SU-DHL-6 (cell line): ENCODE measurements around the gene PDE1A.

ENCODE experiments used
- CTCF ChIP-seq: fragments of 200-600 bp; sonication (generic); IDR thresholded peaks from one replicate; pipeline ENCODE4 v1.5.1; 2017; ENCODE audit warnings: antibody characterized with exemption, mild to moderate bottlenecking, low read length, moderate library complexity; ENCODE audit not compliant: insufficient read depth, poor library complexity, severe bottlenecking
- EZH2phosphoT487 ChIP-seq: fragments of 200-600 bp; sonication (generic), shearing (Covaris generic); conservative IDR thresholded peaks from 2 replicates; pipeline ENCODE4 v1.6.1; 2018; ENCODE audit warnings: mild to moderate bottlenecking, antibody characterized with exemption, low read length, moderate library complexity, mixed read lengths

- TF ChIP-seq CTCF (no peak), EZH2phosphoT487 (no peak)
Measured at GRCh38 chr2:182144776-182145165, 282.1 kb downstream of the PDE1A start.
